ENCODE results near the gene ZC3H13. TPM values are rescaled to one million over a fixed set of nuclear protein-coding genes. Genes with fewer than 3 reads are reported as not detected.

The ZC3H13 gene
- total RNA-seq, 1 donor from 2014 or later = 72.3 TPM

GRCh38 chr13:45909673-45910072 is 142.9 kb downstream of the ZC3H13 start:
- Mint-ChIP-seq H3K4me1 (ENCODE audit: low read depth, unreplicated experiment) (peaks cover 4% of the 10 kb centered on the region), H3K27ac (ENCODE audit: unreplicated experiment) (no peak overlapping the region), H3K36me3 (ENCODE audit: unreplicated experiment) (no peaks in the 10 kb centered on the region), H3K27me3 (ENCODE audit: unreplicated experiment) (no peaks in the 10 kb centered on the region), H3K9me3 (ENCODE audit: unreplicated experiment) (no peaks in the 10 kb centered on the region), H3K4me3 (ENCODE audit: unreplicated experiment) (no peak overlapping the region)
- no peak for DNase-seq
- no peak for TF ChIP-seq CTCF (IDR thresholded peaks at IDR 0.05; ENCODE audit: partially characterized antibody, unreplicated experiment)

GRCh38 chr13:45909089-45909488 is 143.5 kb downstream of the ZC3H13 start:
- H3K27me3 Mint-ChIP-seq (ENCODE audit: unreplicated experiment) = no peaks in the 10 kb centered on the region
- no peaks in the 10 kb centered on the region for H3K36me3 Mint-ChIP-seq (ENCODE audit: unreplicated experiment)
- no peaks in the 10 kb centered on the region for H3K9me3 Mint-ChIP-seq (ENCODE audit: unreplicated experiment)
- H3K4me3 Mint-ChIP-seq (ENCODE audit: unreplicated experiment) = no peak overlapping the region
- H3K27ac Mint-ChIP-seq (ENCODE audit: unreplicated experiment) = no peak overlapping the region
- no peak for TF ChIP-seq CTCF (IDR thresholded peaks at IDR 0.05; ENCODE audit: partially characterized antibody, unreplicated experiment)
- DNase-seq = no peak
- peaks cover 4% of the 10 kb centered on the region for H3K4me1 Mint-ChIP-seq (ENCODE audit: low read depth, unreplicated experiment)

- Mint-ChIP-seq H3K36me3 (ENCODE audit: unreplicated experiment) (no peaks in the 10 kb centered on the region), H3K27ac (ENCODE audit: unreplicated experiment) (no peak overlapping the region), H3K4me1 (ENCODE audit: low read depth, unreplicated experiment) (peaks cover 15% of the 10 kb centered on the region), H3K27me3 (ENCODE audit: unreplicated experiment) (no peaks in the 10 kb centered on the region), H3K4me3 (ENCODE audit: unreplicated experiment) (no peak overlapping the region), H3K9me3 (ENCODE audit: unreplicated experiment) (no peaks in the 10 kb centered on the region)
- no peak for DNase-seq
- TF ChIP-seq CTCF (IDR thresholded peaks at IDR 0.05; ENCODE audit: partially characterized antibody, unreplicated experiment) = no peak
Observed at GRCh38 chr13:45907503-45907902, 145.0 kb downstream of the ZC3H13 start.

Other genes starting within 250 kb of the ZC3H13 start
- 1.2 TPM for gene SIAH3, start 201.0 kb downstream of the ZC3H13 start, total RNA-seq (ENCODE audit: unreplicated experiment)
- gene CPB2, start 52.3 kb upstream of the ZC3H13 start, total RNA-seq (ENCODE audit: unreplicated experiment) = not detected
- gene LCP1, start 129.4 kb upstream of the ZC3H13 start, total RNA-seq (ENCODE audit: unreplicated experiment) = 0.71 TPM
- not detected for gene LRRC63, start 159.2 kb upstream of the ZC3H13 start, total RNA-seq (ENCODE audit: unreplicated experiment)

Measured in glutamatergic neuron (in vitro differentiated cells).